Psoas muscle (tissue), 8 donors: Measurements from ENCODE around the gene VGLL1. TPM values are rescaled to one million over a fixed set of nuclear protein-coding genes. Genes with fewer than 3 reads are reported as not detected.

Experiments used
- ATAC-seq, 4 donors: fragments of 200-7000 bp; cut with Tn5 transposase; one replicate each; pipeline ENCODE4 v1.9.1; 2020; ENCODE audit warnings: moderate library complexity in 3 of 4, mild to moderate bottlenecking in 2 of 4
- DNase-seq, 2 donors: peaks; one replicate each; pipeline ENCODE4 v3.0.0-alpha.2; 2020
- H3K27ac ChIP-seq: fragments of 200-600 bp; one replicate; pipeline ENCODE4 v1.8.0; 2022
- H3K27me3 ChIP-seq, 3 donors: fragments of 200-600 bp in 1 of 3; one replicate each; pipeline versions ENCODE4 v1.6.1 to v1.8.0; 2013 to 2022; ENCODE audit warnings: low read length in 2 of 3, mild to moderate bottlenecking in 2 of 3, moderate library complexity in 1 of 3; ENCODE audit not compliant: insufficient read depth in 3 of 3
- H3K36me3 ChIP-seq, 2 donors: fragments of 200-600 bp in 1 of 2; one replicate each; pipeline versions ENCODE4 v1.6.1 to v1.8.0; 2013 to 2022; ENCODE audit warnings: low read depth in 1 of 2, mild to moderate bottlenecking in 1 of 2, moderate library complexity in 1 of 2; ENCODE audit not compliant: insufficient read depth in 1 of 2
- H3K4me1 ChIP-seq: fragments of 200-600 bp; one replicate; pipeline ENCODE4 v1.8.0; 2022
- H3K4me3 ChIP-seq: fragments of 200-600 bp; one replicate; pipeline ENCODE4 v1.8.0; 2022; ENCODE audit warnings: mild to moderate bottlenecking
- H3K9me3 ChIP-seq: fragments of 200-600 bp; one replicate; pipeline ENCODE4 v1.8.0; 2022
- CTCF ChIP-seq: fragments of 200-600 bp; IDR thresholded peaks from one replicate; pipeline ENCODE4 v1.8.0; 2022; ENCODE audit warnings: antibody characterized with exemption
- WGBS, 3 donors: extraction: QIAGEN DNeasy Blood & Tissue Kit; methylation state at CpG; one replicate each; pipeline versions ENCODE4 v1.1.6 to v1.1.7; 2013; 5-methylcytosine and 5-hydroxymethylcytosine counted together
- intact Hi-C, 2 donors: fragments of 100-400 bp; cut with DNase I; formaldehyde crosslinking; loops; one replicate each; pipeline versions ENCODE4 v1.11.0 to v1.14.2; 2022
- polyA plus RNA-seq, 3 donors: library from polyadenylated mRNA; stranded (reverse); fragments of 200-250 nt; gene quantifications; one replicate each; pipeline ENCODE4 v1.2.3, GENCODE V29; 2013
- total RNA-seq, 4 donors: library from RNA; stranded (reverse); fragmentation: NEBNext Ultra II Directional in 2 of 4; extraction: Animal tissue kit (Norgen Biotek cat#: 25700) in 2 of 4; gene quantifications; one replicate each; pipeline versions ENCODE4 v1.2.1 to v1.2.4, GENCODE V29; 2021 to 2023
- donor health status: healthy with polysubstance abuse.
- donor health status: DM: no; HTN: no; CAD: no; lungs with moderate emphysema.
- donor health status: Bipolar disorder and iron deficiency.
- donor health status: healthy.
- donor health status: DM: yes; HTN: yes; CAD: no.
- donor health status: DM: no; HTN: no; CAD: no.
- donor health status: DM: no; HTN: no; CAD: no.
- donor health status: DM: yes; HTN: yes; CAD: no.

Gene VGLL1
- total and polyA plus RNA-seq, 7 donors: not detected

- peaks cover 0 to 6% of the 10 kb centered on the region in 2 donors for H3K36me3 ChIP-seq
- H3K4me1 ChIP-seq: peaks cover 6% of the 10 kb centered on the region
- no peak for TF ChIP-seq CTCF
- H3K9me3 ChIP-seq: no peaks in the 10 kb centered on the region
- H3K27ac ChIP-seq: peak overlapping the region; percentile 90
- ATAC-seq (no peak), DNase-seq (no peak)
- peaks cover 0 to 7% (median 0%) of the 10 kb centered on the region in 3 donors for H3K27me3 ChIP-seq
- WGBS, 3 donors: 75 to 80% (median 76%) methylated on average over 4 of the region's 4 CpGs
- no peak overlapping the region for H3K4me3 ChIP-seq
- intact Hi-C loops: loop anchor here in 1 of 2 donors (5.0 kb wide), 1 partner anchor 328 kb away; no protein-coding TSS in a partner anchor
Observed at GRCh38 chrX:136495043-136495442, 37.0 kb upstream of the VGLL1 start.

- H3K27ac ChIP-seq: peak overlapping the region; percentile 90
- H3K36me3 ChIP-seq: peaks cover 0 to 18% of the 10 kb centered on the region in 2 donors
- H3K4me3 ChIP-seq: peak overlapping the region; percentile 75
- no peaks in the 10 kb centered on the region for H3K9me3 ChIP-seq
- intact Hi-C loops: loop anchor here in 1 of 2 donors (5.0 kb wide), 1 partner anchor 329 kb away; no protein-coding TSS in a partner anchor
- peaks cover 0 to 7% (median 0%) of the 10 kb centered on the region in 3 donors for H3K27me3 ChIP-seq
- 2 to 38% (median 2%) methylated on average over 13 of the region's 13 CpGs for WGBS, 3 donors
- TF ChIP-seq CTCF: no peak
- H3K4me1 ChIP-seq: peaks cover 6% of the 10 kb centered on the region
- ATAC-seq: no peak
- DNase-seq: no peak
Observed at GRCh38 chrX:136496186-136496763, 35.7 kb upstream of the VGLL1 start.

GRCh38 chrX:136496764-136497555, 35.1 kb upstream of the VGLL1 start:
- WGBS, 3 donors: 0 to 40% (median 0%) methylated on average over 9 to 109 of the region's 111 CpGs
- ATAC-seq: peak; percentile 91 to 94 (median 92)
- peaks cover 0 to 6% (median 0%) of the 10 kb centered on the region in 3 donors for H3K27me3 ChIP-seq
- H3K4me1 ChIP-seq: peaks cover 6% of the 10 kb centered on the region
- no peaks in the 10 kb centered on the region for H3K9me3 ChIP-seq
- DNase-seq: peak; percentile 84 to 91
- H3K36me3 ChIP-seq: peaks cover 0 to 24% of the 10 kb centered on the region in 2 donors
- peak overlapping the region; percentile 90 for H3K27ac ChIP-seq
- intact Hi-C loops: loop anchor here in 1 of 2 donors (5.0 kb wide), 1 partner anchor 330 kb away; no protein-coding TSS in a partner anchor
- TF ChIP-seq CTCF: no peak
- peak overlapping the region; percentile 75 for H3K4me3 ChIP-seq

GRCh38 chrX:136497556-136498052, 34.4 kb upstream of the VGLL1 start, which contains the start of gene HTATSF1:
Gene HTATSF1 (plus strand): TSS chrX:136497592. CDS start chrX:136497685, 93 bp downstream.
- no peaks in the 10 kb centered on the region for H3K27me3 ChIP-seq
- peak within 1 kb of the TSS; percentile 75 for H3K4me3 ChIP-seq
- peaks cover 6% of the 10 kb centered on the region for H3K4me1 ChIP-seq
- no peaks in the 10 kb centered on the region for H3K9me3 ChIP-seq
- WGBS, 3 donors: 0 to 49% (median 0%) methylated on average over 22 to 35 of the region's 35 CpGs
- no peak for TF ChIP-seq CTCF
- peak within 1 kb of the TSS; percentile 90 for H3K27ac ChIP-seq
- peaks cover 0 to 31% of the 10 kb centered on the region in 2 donors for H3K36me3 ChIP-seq
- intact Hi-C loops: loop anchor here in 1 of 2 donors (5.0 kb wide), 1 partner anchor 330 kb away; no protein-coding TSS in a partner anchor
- peak in 1 of 2 donors; percentile 51 for DNase-seq
- peak in 1 of 4 donors; percentile 2 for ATAC-seq
